ENCODE data around the gene NRIP1.

The NRIP1 gene

DNA sequence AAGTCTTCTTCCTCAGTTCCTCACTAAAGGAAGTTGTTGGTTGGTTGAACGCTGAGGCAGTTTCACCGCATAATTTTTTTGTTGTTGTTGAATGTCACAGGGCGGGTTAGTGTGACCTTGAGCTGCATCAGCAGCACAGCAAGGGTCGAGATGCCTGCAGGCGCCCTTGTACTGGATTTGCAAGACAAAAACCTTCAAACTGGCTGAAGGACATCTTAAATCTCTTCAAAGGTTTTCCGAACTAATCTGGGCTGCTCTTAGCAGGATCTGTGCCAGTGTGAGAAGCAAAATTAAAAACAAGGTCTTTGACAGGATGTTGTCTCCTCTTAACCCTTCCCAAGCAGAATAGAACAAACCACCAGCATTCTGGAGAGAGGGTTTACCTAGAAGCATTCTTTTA, 59.4 kb downstream of the NRIP1 start:
- no peaks in the 10 kb centered on the region for H3K4me1 ChIP-seq (ENCODE audit: control insufficient read depth, insufficient read depth, low read length)
- H3K4me3 ChIP-seq (ENCODE audit: low read length in 2 of 2): peak overlapping the region; percentile 24 to 42
- no peaks in the 10 kb centered on the region for H3K9me3 ChIP-seq (ENCODE audit: control insufficient read depth in 2 of 2, low read length in 2 of 2)
- no peaks in the 10 kb centered on the region for H3K36me3 ChIP-seq (ENCODE audit: control insufficient read depth in 2 of 2, insufficient read depth in 2 of 2, low read length in 2 of 2)
- no peak overlapping the region for H3K9ac ChIP-seq (ENCODE audit: low read length in 2 of 2)
- H3K27ac ChIP-seq (ENCODE audit: low read length): no peak overlapping the region
- H3K27me3 ChIP-seq (ENCODE audit: control insufficient read depth in 1 of 2, insufficient read depth in 2 of 2, low read length in 2 of 2): no peaks in the 10 kb centered on the region

DNA sequence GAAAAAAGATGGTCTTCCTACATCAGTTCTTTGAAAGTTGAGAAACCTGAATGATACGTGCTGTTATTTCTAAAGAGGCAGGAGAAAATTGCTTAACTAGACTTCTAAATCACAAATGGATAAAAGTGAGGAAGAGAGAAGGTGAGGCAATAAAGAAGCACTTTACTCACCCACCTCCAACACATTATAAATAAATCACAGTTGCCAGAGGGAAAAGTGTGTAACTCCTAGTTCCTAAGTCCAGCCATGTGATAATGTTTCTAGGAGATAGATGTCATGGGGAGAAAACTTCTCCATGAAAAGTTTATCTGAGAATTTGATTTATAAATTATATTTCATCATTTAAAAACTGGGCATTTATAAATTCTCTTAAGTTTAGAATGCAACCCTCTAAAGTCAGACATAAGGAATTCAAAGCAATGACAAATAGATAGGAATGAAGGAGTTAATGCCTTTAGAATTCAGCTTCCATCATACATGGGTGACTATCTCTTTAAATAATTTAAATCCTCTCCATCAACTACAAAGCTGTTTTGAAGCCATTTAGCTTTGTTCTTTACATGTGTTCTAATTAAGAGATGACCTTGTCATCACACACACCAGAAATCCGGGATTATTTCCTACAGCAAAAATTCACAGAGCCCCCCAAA, 60.0 kb downstream of the NRIP1 start:
- Histone ChIP-seq H3K9me3 (ENCODE audit: control insufficient read depth in 2 of 2, low read length in 2 of 2) (no peaks in the 10 kb centered on the region), H3K27me3 (ENCODE audit: control insufficient read depth in 1 of 2, insufficient read depth in 2 of 2, low read length in 2 of 2) (no peaks in the 10 kb centered on the region), H3K4me1 (ENCODE audit: control insufficient read depth, insufficient read depth, low read length) (no peaks in the 10 kb centered on the region), H3K36me3 (ENCODE audit: control insufficient read depth in 2 of 2, insufficient read depth in 2 of 2, low read length in 2 of 2) (no peaks in the 10 kb centered on the region), H3K4me3 (ENCODE audit: low read length in 2 of 2) (peak overlapping the region in 1 of 2 donors; percentile 24), H3K27ac (ENCODE audit: low read length) (no peak overlapping the region), H3K9ac (ENCODE audit: low read length in 2 of 2) (no peak overlapping the region)

DNA sequence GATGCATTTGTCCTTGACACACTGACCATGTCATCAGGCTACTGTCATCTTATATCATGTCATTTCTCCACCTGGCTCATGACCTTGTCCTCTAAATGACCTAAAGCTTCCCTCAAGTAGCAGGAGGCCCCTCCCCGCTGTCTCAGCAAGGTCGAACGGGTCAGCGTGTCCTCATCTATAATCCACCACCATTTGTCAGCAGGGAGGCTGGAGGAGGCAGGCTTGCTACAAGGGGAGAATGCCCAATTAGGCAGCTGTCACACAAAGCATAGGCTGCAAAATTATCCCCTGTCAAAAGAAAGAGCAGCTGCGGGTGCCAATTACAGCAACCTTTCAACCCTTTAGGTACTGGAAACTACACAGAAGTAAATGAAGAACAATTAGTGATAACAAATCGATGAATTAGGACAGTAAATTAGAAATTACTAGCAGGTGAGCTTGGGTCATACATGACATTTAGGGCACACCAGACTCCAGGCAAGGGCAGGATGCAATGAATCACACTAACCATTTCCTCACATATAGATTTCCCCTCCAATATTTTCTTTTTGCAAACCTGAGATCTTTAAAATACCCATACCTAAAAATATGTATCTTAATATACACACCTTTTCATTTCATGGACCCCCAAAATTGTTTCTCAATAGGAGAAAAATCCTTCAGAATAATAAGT, 61.2 kb downstream of the NRIP1 start:
- H3K9ac ChIP-seq (ENCODE audit: low read length in 2 of 2): no peak overlapping the region
- no peaks in the 10 kb centered on the region for H3K27me3 ChIP-seq (ENCODE audit: control insufficient read depth in 1 of 2, insufficient read depth in 2 of 2, low read length in 2 of 2)
- H3K4me3 ChIP-seq (ENCODE audit: low read length in 2 of 2): no peak overlapping the region
- H3K4me1 ChIP-seq (ENCODE audit: control insufficient read depth, insufficient read depth, low read length): no peaks in the 10 kb centered on the region
- no peaks in the 10 kb centered on the region for H3K9me3 ChIP-seq (ENCODE audit: control insufficient read depth in 2 of 2, low read length in 2 of 2)
- H3K36me3 ChIP-seq (ENCODE audit: control insufficient read depth in 2 of 2, insufficient read depth in 2 of 2, low read length in 2 of 2): no peaks in the 10 kb centered on the region
- no peak overlapping the region for H3K27ac ChIP-seq (ENCODE audit: low read length)

DNA sequence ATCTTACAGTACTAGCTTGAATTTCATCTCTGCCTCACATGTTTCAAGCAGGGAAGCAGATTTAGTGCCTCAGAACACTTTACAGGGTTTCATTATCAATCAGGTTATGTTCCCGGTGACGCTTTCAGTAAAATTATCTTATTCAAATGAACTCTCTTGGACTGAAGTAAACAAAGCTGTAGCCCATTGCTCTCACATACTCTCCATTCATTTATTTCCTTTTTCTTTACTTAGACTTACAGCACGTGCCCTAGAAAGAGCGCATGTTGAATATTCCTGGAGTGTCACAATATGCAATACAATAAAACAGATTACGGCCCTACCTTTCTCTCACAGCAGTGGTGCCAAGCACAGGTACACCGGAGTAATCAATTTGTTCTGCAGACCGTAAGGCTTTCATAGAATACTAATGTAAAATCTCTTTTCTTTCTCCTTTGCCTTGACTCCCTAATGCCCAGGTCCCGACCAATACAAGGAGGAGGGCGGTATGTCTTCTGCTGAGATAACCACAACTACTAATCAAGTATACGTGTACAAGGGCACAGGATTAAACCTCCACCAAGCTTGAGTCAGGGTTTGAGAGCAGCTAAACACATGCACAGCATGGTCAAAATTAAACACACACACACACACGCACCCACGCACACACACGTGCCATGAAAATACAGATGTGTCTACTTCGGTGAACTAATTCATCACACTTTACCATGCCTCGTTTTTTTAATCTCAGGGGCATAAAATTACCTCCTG, 62.8 kb downstream of the NRIP1 start:
- Histone ChIP-seq H3K27ac (ENCODE audit: low read length) (no peak overlapping the region), H3K4me1 (ENCODE audit: control insufficient read depth, insufficient read depth, low read length) (no peaks in the 10 kb centered on the region), H3K27me3 (ENCODE audit: control insufficient read depth in 1 of 2, insufficient read depth in 2 of 2, low read length in 2 of 2) (no peaks in the 10 kb centered on the region), H3K4me3 (ENCODE audit: low read length in 2 of 2) (no peak overlapping the region), H3K9ac (ENCODE audit: low read length in 2 of 2) (no peak overlapping the region), H3K36me3 (ENCODE audit: control insufficient read depth in 2 of 2, insufficient read depth in 2 of 2, low read length in 2 of 2) (no peaks in the 10 kb centered on the region), H3K9me3 (ENCODE audit: control insufficient read depth in 2 of 2, low read length in 2 of 2) (no peaks in the 10 kb centered on the region)

DNA sequence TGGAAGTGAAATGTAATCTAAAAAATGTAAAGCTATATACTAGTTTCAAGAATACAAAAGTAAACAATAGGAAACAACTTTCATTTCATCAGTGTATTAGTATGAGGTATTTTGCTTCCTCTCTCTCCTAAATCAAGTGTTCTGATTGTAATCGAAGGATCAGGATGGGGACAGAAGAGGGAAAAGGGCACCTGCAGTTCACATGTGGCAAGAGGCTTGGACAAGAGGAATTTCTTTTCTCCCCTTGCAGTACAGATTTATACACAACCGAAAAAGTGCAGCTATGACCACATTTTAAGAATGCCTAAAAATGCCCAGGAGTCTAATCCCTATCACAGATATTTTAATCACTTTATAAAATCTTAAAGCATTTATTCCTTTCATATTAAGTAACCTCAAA, 63.7 kb downstream of the NRIP1 start:
- Histone ChIP-seq H3K36me3 (ENCODE audit: control insufficient read depth in 2 of 2, insufficient read depth in 2 of 2, low read length in 2 of 2) (no peaks in the 10 kb centered on the region), H3K27ac (ENCODE audit: low read length) (no peak overlapping the region), H3K9ac (ENCODE audit: low read length in 2 of 2) (no peak overlapping the region), H3K4me1 (ENCODE audit: control insufficient read depth, insufficient read depth, low read length) (no peaks in the 10 kb centered on the region), H3K9me3 (ENCODE audit: control insufficient read depth in 2 of 2, low read length in 2 of 2) (no peaks in the 10 kb centered on the region), H3K4me3 (ENCODE audit: low read length in 2 of 2) (no peak overlapping the region), H3K27me3 (ENCODE audit: control insufficient read depth in 1 of 2, insufficient read depth in 2 of 2, low read length in 2 of 2) (no peaks in the 10 kb centered on the region)

DNA sequence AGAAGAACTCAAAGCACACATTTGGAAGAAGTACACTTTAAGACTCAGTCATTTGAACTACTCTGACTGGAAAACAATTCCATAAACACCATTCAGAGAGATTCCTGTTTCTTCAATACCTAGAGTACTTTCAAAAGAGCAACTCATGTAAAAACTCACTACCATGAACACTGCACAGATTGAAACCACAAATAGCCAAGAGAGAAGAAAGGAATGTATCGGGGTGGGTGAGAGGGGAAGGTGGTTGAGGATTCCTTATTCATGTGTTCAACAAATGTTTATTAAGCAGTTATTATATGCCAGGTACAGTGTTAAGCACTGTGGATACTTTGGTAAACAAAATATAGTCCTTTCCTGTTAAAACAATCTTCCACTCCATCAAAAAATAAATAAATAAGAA, 64.7 kb downstream of the NRIP1 start:
- Histone ChIP-seq H3K4me1 (ENCODE audit: control insufficient read depth, insufficient read depth, low read length) (no peaks in the 10 kb centered on the region), H3K9ac (ENCODE audit: low read length in 2 of 2) (no peak overlapping the region), H3K27me3 (ENCODE audit: control insufficient read depth in 1 of 2, insufficient read depth in 2 of 2, low read length in 2 of 2) (no peaks in the 10 kb centered on the region), H3K36me3 (ENCODE audit: control insufficient read depth in 2 of 2, insufficient read depth in 2 of 2, low read length in 2 of 2) (no peaks in the 10 kb centered on the region), H3K27ac (ENCODE audit: low read length) (no peak overlapping the region), H3K4me3 (ENCODE audit: low read length in 2 of 2) (no peak overlapping the region), H3K9me3 (ENCODE audit: control insufficient read depth in 2 of 2, low read length in 2 of 2) (no peaks in the 10 kb centered on the region)

DNA sequence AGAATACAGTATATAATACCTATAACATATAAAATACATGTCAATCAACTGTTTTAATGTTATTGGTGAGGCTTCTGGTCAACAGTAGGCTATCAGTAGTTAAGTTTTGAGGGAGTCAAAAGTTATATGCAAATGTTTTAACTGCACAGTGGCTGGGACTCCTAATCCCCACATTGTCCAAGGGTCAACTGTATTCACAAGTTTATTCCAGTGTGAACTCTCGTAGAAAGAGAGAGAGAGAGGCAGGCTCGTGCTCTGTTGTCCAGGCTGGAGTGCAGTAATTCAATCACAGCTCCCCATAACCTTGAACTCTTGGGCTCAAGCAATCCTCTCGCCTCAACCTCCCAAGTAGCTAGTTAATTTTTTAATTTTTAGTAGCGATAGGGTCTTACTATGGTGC, 66.0 kb downstream of the NRIP1 start:
- Histone ChIP-seq H3K9me3 (ENCODE audit: control insufficient read depth in 2 of 2, low read length in 2 of 2) (no peaks in the 10 kb centered on the region), H3K36me3 (ENCODE audit: control insufficient read depth in 2 of 2, insufficient read depth in 2 of 2, low read length in 2 of 2) (no peaks in the 10 kb centered on the region), H3K4me1 (ENCODE audit: control insufficient read depth, insufficient read depth, low read length) (no peaks in the 10 kb centered on the region), H3K27me3 (ENCODE audit: control insufficient read depth in 1 of 2, insufficient read depth in 2 of 2, low read length in 2 of 2) (no peaks in the 10 kb centered on the region), H3K9ac (ENCODE audit: low read length in 2 of 2) (no peak overlapping the region), H3K4me3 (ENCODE audit: low read length in 2 of 2) (no peak overlapping the region), H3K27ac (ENCODE audit: low read length) (no peak overlapping the region)

DNA sequence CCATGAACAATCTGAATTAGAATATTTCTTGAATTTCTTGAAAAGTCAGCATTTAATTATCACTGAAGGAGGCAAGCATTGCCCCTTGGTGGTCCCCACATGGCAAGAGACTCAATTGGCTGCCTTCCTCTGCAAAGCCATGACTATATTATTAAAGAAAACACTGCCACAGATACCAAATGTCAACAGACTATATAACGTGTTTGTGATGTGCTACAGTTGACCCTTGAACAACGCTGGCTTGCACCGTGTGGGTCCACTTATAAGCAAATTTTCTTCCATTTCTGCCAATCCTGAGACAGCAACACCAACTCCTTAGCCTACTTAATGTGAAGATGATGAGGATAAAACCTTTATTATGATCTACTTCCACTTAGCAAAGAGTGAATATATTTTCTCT, 66.5 kb downstream of the NRIP1 start:
- no peaks in the 10 kb centered on the region for H3K4me1 ChIP-seq (ENCODE audit: control insufficient read depth, insufficient read depth, low read length)
- H3K27me3 ChIP-seq (ENCODE audit: control insufficient read depth in 1 of 2, insufficient read depth in 2 of 2, low read length in 2 of 2): no peaks in the 10 kb centered on the region
- no peak overlapping the region for H3K27ac ChIP-seq (ENCODE audit: low read length)
- no peaks in the 10 kb centered on the region for H3K36me3 ChIP-seq (ENCODE audit: control insufficient read depth in 2 of 2, insufficient read depth in 2 of 2, low read length in 2 of 2)
- no peak overlapping the region for H3K4me3 ChIP-seq (ENCODE audit: low read length in 2 of 2)
- H3K9me3 ChIP-seq (ENCODE audit: control insufficient read depth in 2 of 2, low read length in 2 of 2): no peaks in the 10 kb centered on the region
- no peak overlapping the region for H3K9ac ChIP-seq (ENCODE audit: low read length in 2 of 2)

DNA sequence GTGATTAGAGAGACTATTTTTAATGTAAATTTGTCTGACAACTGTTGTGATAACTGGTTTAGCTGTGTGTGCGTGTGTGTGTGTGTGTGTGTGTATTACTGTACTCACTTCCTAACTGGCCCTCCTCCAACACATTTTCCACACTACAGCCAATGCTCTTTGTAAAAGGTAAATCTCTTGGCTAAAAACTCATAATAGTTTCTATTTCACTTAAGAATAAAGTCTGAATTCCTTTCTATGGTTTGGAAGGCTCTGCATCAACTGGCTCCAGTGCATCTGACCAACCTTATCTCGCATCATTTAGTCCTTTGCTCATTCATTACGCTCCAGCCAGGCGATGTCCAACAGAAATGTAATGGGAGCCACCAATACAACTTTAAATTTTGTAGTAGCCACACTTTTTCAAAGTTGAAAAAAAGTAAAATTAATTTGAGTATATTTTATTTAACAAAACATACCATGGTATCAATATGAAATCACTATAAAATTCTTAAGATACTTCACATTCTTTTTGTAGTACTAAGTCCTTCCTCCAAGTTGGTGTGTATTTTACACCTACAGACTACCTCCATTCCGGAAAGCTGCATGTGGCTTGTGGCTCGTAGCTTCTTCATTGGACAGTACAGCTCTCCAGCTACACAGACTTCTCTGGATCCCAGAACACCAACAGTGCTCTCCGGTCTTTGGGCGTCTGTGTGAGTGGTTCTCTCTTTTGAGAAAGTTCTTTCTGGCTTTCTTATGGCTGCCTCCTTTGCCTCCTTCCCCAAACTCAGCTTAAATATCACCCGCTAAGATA, 68.9 kb downstream of the NRIP1 start:
- H3K9ac ChIP-seq (ENCODE audit: low read length in 2 of 2): no peak overlapping the region
- H3K4me3 ChIP-seq (ENCODE audit: low read length in 2 of 2): no peak overlapping the region
- no peaks in the 10 kb centered on the region for H3K27me3 ChIP-seq (ENCODE audit: control insufficient read depth in 1 of 2, insufficient read depth in 2 of 2, low read length in 2 of 2)
- H3K4me1 ChIP-seq (ENCODE audit: control insufficient read depth, insufficient read depth, low read length): no peaks in the 10 kb centered on the region
- peaks cover 0 to 1% of the 10 kb centered on the region in 2 donors for H3K36me3 ChIP-seq (ENCODE audit: control insufficient read depth in 2 of 2, insufficient read depth in 2 of 2, low read length in 2 of 2)
- no peak overlapping the region for H3K27ac ChIP-seq (ENCODE audit: low read length)
- H3K9me3 ChIP-seq (ENCODE audit: control insufficient read depth in 2 of 2, low read length in 2 of 2): no peaks in the 10 kb centered on the region

DNA sequence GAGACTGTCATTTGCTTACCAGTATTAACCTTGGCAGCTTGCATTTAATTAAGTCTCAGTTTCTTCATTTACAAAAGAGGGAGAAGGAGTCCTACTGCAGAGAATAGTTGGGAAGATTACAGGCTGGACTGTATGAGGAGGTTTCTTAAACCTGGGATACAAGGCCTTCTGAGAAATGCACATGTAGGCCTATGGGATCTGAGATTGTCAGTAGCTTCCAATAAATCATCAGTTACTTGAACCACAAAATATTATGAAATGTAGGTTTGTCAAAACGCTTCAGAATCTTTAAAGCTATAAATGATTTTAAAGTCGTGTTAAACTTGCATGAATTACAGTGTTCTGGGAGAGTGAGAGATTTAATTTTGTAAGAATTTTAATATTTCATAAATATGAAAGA, 69.6 kb downstream of the NRIP1 start:
- H3K27me3 ChIP-seq (ENCODE audit: control insufficient read depth in 1 of 2, insufficient read depth in 2 of 2, low read length in 2 of 2): no peaks in the 10 kb centered on the region
- no peak overlapping the region for H3K9ac ChIP-seq (ENCODE audit: low read length in 2 of 2)
- no peaks in the 10 kb centered on the region for H3K9me3 ChIP-seq (ENCODE audit: control insufficient read depth in 2 of 2, low read length in 2 of 2)
- no peak overlapping the region for H3K27ac ChIP-seq (ENCODE audit: low read length)
- H3K4me1 ChIP-seq (ENCODE audit: control insufficient read depth, insufficient read depth, low read length): no peaks in the 10 kb centered on the region
- no peak overlapping the region for H3K4me3 ChIP-seq (ENCODE audit: low read length in 2 of 2)
- H3K36me3 ChIP-seq (ENCODE audit: control insufficient read depth in 2 of 2, insufficient read depth in 2 of 2, low read length in 2 of 2): peaks cover 0 to 2% of the 10 kb centered on the region in 2 donors

Data from stomach smooth muscle (tissue), 2 donors.